ENCODE measurements around the gene LMOD3. TPM values are rescaled to one million over a fixed set of nuclear protein-coding genes. Genes with fewer than 3 reads are reported as not detected.
A peak's percentile ranks its signal among the peaks of the same experiment; 100 is the strongest.

Gene LMOD3
- total and polyA plus RNA-seq, 9 of the 15 experiments (the other 6 are each of a cell fraction or from before 2014, with no cell fraction given): 0.03 TPM; not detected in 8

- TF ChIP-seq, protein P1, sequence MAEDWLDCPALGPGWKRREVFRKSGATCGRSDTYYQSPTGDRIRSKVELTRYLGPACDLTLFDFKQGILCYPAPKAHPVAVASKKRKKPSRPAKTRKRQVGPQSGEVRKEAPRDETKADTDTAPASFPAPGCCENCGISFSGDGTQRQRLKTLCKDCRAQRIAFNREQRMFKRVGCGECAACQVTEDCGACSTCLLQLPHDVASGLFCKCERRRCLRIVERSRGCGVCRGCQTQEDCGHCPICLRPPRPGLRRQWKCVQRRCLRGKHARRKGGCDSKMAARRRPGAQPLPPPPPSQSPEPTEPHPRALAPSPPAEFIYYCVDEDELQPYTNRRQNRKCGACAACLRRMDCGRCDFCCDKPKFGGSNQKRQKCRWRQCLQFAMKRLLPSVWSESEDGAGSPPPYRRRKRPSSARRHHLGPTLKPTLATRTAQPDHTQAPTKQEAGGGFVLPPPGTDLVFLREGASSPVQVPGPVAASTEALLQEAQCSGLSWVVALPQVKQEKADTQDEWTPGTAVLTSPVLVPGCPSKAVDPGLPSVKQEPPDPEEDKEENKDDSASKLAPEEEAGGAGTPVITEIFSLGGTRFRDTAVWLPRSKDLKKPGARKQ (CRISPR knock-in tag; IDR thresholded peaks at IDR 0.05): no peak
- TF ChIP-seq, protein P2, sequence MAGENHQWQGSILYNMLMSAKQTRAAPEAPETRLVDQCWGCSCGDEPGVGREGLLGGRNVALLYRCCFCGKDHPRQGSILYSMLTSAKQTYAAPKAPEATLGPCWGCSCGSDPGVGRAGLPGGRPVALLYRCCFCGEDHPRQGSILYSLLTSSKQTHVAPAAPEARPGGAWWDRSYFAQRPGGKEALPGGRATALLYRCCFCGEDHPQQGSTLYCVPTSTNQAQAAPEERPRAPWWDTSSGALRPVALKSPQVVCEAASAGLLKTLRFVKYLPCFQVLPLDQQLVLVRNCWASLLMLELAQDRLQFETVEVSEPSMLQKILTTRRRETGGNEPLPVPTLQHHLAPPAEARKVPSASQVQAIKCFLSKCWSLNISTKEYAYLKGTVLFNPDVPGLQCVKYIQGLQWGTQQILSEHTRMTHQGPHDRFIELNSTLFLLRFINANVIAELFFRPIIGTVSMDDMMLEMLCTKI (IDR thresholded peaks at IDR 0.05; ENCODE audit: partially characterized antibody): no peak
- TF ChIP-seq, protein P3, sequence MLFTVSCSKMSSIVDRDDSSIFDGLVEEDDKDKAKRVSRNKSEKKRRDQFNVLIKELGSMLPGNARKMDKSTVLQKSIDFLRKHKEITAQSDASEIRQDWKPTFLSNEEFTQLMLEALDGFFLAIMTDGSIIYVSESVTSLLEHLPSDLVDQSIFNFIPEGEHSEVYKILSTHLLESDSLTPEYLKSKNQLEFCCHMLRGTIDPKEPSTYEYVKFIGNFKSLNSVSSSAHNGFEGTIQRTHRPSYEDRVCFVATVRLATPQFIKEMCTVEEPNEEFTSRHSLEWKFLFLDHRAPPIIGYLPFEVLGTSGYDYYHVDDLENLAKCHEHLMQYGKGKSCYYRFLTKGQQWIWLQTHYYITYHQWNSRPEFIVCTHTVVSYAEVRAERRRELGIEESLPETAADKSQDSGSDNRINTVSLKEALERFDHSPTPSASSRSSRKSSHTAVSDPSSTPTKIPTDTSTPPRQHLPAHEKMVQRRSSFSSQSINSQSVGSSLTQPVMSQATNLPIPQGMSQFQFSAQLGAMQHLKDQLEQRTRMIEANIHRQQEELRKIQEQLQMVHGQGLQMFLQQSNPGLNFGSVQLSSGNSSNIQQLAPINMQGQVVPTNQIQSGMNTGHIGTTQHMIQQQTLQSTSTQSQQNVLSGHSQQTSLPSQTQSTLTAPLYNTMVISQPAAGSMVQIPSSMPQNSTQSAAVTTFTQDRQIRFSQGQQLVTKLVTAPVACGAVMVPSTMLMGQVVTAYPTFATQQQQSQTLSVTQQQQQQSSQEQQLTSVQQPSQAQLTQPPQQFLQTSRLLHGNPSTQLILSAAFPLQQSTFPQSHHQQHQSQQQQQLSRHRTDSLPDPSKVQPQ (CRISPR knock-in tag; IDR thresholded peaks at IDR 0.05; ENCODE audit: borderline replicate concordance): no peak
- TF ChIP-seq HSF4 (CRISPR knock-in tag; IDR thresholded peaks at IDR 0.05; ENCODE audit: borderline replicate concordance) (no peak), ZKSCAN8 (CRISPR knock-in tag; IDR thresholded peaks at IDR 0.05) (no peak), BRD9 (IDR thresholded peaks at IDR 0.05; ENCODE audit: low read depth, partially characterized antibody) (no peak), SIN3B (IDR thresholded peaks at IDR 0.05; ENCODE audit: low read depth) (no peak), DNMT1 (IDR thresholded peaks at IDR 0.05) (no peak), CEBPB (tag; IDR thresholded peaks at IDR 0.05) (no peak), CBX5 (IDR thresholded peaks at IDR 0.05; ENCODE audit: borderline replicate concordance, low read depth) (no peak), CREB1 (IDR thresholded peaks at IDR 0.05) (no peak), CREB1 (CRISPR knock-in tag; IDR thresholded peaks at IDR 0.05) (peak; percentile 19; the same call in 1 of the 2 replicates), FOXJ2 (tag; IDR thresholded peaks at IDR 0.05) (0 out of 2 replicates have a peak, but pooled peaks have one; percentile 35), MIER1 (IDR thresholded peaks at IDR 0.05; ENCODE audit: low read depth) (no peak), ZC3H4 (CRISPR knock-in tag; IDR thresholded peaks at IDR 0.05; ENCODE audit: borderline replicate concordance) (no peak), IRF2 (CRISPR knock-in tag; IDR thresholded peaks at IDR 0.05) (no peak)
- TF ChIP-seq, protein P4, sequence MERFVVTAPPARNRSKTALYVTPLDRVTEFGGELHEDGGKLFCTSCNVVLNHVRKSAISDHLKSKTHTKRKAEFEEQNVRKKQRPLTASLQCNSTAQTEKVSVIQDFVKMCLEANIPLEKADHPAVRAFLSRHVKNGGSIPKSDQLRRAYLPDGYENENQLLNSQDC (CRISPR knock-in tag; IDR thresholded peaks at IDR 0.05): peak; percentile 78; the same call in 1 of the 2 replicates
Measured at GRCh38 chr3:69084326-69085167, 37.8 kb downstream of the LMOD3 start, which contains the start of gene ARL6IP5 (continued).

Measured in K562 (cell line).